HG03060 (cell line): ENCODE measurements around the gene PSMB5.

Experiments used
- ATAC-seq: cut with Tn5 transposase; IDR thresholded peaks from one replicate; pipeline ENCODE4 v1.9.1; 2021; ENCODE audit warnings: low read depth, moderate number of reproducible peaks; ENCODE audit not compliant: unreplicated experiment

PSMB5 gene

GRCh38 chr14:23060536-23061260, 26.0 kb upstream of the PSMB5 start:
- no peak for ATAC-seq

DNA sequence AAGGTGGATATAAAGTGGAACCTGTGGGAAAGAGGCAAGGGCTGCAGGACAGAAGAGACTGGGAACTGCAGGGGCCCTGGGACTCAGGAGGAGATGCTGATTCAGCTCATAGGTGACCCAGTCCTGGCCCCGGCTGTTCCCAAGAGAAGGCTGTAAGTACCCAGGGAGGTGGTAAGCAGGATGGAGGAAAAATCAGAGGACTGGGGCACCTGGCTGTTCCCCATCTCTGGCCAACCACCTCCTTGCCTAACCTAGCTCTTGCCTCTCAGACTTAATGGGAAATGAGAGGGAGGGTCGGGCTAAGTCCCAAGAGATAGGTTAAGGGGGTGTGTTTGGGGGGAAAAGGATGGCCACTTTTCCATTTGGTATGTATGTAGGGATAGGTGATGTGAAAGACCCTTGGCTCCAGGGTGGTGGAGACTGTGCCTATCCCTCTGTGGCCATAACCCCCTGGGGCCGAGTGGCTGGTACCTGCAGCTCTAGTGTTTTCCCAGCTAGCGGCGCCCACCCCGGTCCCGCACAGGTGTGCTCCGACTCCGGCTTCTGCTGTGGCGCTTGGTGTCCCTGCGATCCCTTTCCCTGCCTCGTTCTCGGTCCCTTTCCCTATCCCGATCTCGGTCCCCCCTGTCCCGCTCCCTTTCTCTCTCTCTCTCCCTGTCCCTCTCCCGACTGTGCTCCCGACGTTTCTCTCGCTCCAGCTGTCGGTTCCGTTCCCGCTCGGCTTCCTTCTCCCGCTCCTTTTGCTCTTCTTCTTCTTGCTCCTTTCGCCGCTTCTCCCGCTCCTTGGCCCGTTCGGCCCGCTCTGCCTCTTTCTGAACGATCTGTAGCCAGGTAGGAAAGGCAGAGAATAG, 24.2 kb upstream of the PSMB5 start:
- no peak for ATAC-seq

GRCh38 chr14:23057757-23058653, 23.3 kb upstream of the PSMB5 start:
- ATAC-seq: peak; percentile 47

DNA sequence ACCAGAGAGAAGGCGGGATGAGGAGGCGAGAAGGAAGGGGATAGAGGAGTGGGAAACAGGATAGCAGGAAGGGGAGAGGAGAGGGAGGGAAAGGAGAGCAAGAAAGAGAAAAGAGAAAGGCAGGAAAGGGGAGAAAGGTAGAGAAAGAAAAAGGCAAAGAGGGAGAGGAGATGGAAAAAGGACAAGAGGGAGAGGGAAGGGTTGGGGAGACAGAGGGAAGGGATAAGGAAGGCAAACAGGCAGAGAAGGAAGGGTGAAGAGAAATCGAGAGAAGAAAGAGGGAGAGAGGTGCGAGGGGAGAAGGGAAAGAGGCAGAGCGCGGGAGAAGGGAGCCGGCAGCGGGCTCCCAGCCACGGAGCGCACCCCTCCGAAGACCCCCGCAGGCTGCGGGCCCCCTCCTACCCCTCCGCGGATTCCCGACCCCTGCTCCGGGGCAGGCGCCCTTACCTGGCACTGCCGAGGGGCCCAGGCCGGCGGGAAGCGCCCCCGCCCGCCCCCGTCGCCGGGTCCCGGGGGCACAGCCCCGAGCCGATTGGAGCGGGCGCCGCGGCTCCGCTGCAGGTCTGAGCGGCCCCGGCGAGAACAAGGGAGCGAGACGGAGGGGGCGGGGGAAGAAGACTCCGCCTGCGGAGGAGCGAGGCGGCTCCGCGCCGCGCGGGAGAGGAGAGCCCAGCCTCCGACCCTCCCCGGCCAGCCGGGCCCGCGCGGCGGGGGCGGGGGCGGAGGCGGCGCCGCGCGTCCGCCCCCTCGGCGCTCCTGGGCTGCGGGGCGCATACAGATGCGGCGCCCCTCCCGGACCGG, 22.5 kb upstream of the PSMB5 start, which contains the start of gene CDH24:
Gene CDH24 (minus strand): TSS at position 565 of the 801 bp plus-strand sequence. CDS start 1,787 bp downstream, outside the sequence.
- no peak for ATAC-seq

DNA sequence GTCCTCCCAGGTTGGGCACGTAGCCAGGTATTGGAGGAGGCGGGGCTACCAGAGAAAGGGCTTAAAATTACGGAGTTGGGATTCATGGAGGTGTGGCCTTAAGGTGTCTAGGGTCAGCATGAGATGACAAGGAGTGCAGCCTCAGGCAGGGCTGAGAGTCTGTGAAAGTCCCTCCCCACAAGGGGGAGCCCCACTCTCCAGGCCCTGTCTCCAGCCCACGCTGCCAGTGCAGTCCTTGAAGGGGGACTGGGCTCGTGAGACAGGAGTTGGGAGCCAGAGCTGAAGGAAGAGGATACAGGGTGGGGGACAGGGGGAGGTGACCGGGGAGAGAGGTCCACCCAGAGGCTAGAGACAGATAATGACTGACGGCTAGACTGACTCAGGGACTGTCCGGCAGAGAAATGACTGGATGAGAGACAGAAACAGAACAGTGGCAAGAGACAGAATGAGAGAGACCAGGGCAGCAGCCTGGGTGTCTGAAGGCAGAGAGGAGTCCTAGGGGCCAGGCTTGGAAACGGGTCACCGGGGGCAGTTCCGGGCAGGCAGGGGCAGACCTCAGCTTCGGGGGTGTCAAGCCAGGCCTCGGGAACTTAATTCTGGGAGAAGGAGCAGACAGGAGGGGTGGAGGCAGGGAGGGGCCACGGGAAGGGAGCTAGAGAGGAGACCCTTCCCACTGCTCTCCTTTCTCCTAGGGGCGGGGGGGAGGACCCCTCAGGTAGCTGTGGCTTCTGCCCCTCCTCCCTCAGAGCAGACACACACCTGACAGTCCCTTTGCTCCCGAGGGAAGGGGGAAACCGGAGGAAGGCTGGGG, 21.6 kb upstream of the PSMB5 start:
- no peak for ATAC-seq

GRCh38 chr14:23055621-23056144, 21.0 kb upstream of the PSMB5 start:
- ATAC-seq: no peak

- no peak for ATAC-seq
Measured at GRCh38 chr14:23055147-23055550, 20.4 kb upstream of the PSMB5 start.

- ATAC-seq: no peak
Measured at GRCh38 chr14:23054000-23054811, 19.5 kb upstream of the PSMB5 start.

GRCh38 chr14:23053426-23053825, 18.7 kb upstream of the PSMB5 start:
- ATAC-seq: no peak

- ATAC-seq: no peak
Measured at GRCh38 chr14:23052671-23053070, 18.0 kb upstream of the PSMB5 start.

DNA sequence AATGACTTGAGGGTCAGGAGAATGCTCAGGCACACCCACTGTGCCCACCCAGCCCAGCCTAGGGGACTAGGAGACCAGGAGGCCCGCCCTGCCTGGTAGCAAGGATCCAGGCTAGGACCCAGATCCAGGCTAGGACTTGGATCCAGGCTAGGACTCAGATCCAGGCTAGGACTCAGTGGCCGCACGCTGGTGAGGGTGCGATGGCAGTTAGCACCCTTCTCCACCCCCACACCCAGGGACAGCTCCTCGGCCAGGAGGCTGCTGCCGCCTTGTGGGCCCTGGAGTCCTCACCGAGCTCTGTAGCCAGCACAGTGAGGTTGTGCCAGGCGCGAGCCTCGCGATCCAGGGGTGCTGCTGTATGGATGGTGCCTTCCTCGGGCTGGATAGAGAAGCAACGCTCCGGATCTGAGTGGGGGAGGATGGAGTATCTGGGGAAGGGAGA, 17.5 kb upstream of the PSMB5 start:
- no peak for ATAC-seq

DNA sequence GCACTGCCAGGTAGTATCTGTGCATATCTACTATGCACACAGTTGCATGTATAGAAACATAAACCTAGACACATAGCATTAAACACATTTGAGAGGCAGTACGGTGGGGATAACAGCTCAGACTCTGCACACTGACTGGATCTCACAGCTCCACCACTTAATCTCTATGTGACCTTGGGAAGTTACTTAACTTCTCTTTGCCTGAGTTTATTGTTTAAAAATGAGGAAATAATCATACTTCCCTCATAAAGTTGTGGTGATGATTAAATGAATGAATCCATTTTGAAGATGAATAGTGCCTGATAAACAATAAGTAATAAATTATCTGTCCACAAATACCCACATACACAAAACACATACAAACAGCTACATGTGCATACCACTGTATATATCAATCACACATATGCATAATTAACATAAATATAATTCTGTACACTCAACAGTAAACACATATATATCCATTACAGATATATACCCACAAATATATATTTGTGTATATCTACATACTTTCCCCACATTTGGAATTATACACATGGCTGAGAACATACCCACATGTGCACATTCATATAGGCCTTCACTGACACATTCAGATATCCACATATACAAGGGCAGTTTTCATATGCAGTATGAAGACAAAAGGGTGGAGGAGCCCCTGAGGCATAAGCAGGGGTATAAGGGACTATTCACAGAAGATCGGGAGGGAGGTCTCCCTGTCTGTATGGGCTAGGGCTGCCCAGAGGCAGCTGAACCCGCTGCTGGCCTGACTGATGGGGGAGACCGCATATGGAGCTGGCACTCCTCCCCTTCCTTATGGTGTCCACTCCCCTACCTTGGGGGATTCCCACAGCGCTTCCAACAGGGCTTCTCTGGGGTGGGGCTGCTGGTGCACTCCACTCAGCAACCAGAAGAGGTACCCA, 16.7 kb upstream of the PSMB5 start:
- no peak for ATAC-seq

GRCh38 chr14:23049011-23049410, 14.3 kb upstream of the PSMB5 start:
- no peak for ATAC-seq

DNA sequence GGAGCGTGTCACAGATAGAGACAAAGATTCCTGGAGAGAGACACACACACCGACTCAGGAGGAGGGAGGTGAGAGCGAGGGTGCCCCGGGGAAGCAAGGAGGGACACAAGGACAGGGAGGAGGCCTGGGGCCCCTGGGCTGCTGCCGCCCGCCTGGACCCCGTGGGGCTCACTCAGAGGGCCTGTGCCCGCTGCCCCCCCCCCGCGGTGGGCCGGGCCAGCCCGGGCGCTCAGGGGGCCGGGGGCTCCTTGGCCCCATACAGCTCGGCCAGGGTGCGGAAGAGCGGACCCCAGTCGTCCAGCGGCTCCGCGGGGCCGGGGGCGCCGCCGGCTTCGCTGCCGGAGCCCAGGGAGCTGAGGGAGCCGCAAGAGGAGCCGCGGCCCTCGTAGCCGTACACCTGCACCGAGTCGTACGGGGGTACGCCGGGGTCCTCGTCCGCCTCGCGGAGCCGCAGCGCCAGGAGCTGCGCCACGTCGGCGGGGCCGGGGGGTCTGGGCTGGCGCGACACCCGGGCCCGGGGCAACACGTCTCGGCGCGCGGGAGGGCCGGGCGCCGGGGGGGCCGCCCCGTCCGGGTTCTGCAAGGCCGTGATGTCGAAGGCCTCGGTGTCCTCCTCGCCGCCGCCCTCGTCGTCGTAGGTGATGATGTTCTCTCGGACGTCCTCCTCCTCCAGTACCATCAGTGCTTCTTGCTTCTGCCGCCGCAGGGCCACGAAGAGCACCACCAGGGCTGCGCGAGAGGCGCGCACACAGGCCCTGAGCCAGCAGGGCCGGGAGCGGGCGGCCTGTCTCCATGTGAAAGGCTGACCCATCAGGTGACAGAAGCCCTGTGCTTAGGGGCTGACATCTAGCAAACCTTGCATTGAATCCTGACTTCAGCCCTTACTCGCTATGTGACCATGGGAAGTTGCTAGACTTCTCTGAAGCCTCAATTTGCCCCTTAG, 13.3 kb upstream of the PSMB5 start:
- ATAC-seq: no peak

- no peak for ATAC-seq
Measured at GRCh38 chr14:23047034-23047634, 12.4 kb upstream of the PSMB5 start.
